ENCODE data around the gene PROKR1. TPM values are rescaled to one million over a fixed set of nuclear protein-coding genes. Genes with fewer than 3 reads are reported as not detected.

Gene PROKR1
- total and polyA plus RNA-seq, 2 of the 4 experiments (the other 2 are of a cell fraction) = not detected

GRCh38 chr2:68692511-68692910 is 49.1 kb downstream of the PROKR1 start:
- Histone ChIP-seq H4K20me1 (ENCODE audit: insufficient read depth, low read length) (no peaks in the 10 kb centered on the region), H3K9me3 (ENCODE audit: control insufficient read depth, insufficient read depth, low read length) (peaks cover 4% of the 10 kb centered on the region), H2BK5ac (ENCODE audit: low read depth, low read length, poor library complexity, severe bottlenecking) (no peak overlapping the region), H3K4ac (ENCODE audit: low read depth, low read length) (no peak overlapping the region), H3K56ac (ENCODE audit: extremely low read depth, insufficient read depth, low read length) (no peak overlapping the region), H3K18ac (ENCODE audit: low read depth, low read length) (no peak overlapping the region), H2BK20ac (ENCODE audit: low read depth, low read length) (no peak overlapping the region), H4K8ac (ENCODE audit: low read depth in 2 of 2, low read length in 2 of 2) (no peak overlapping the region), H3K4me2 (ENCODE audit: low read depth, low read length) (no peak overlapping the region), H3K36me3 (ENCODE audit: control insufficient read depth, insufficient read depth, low read length) (no peaks in the 10 kb centered on the region), H3K4me1 (ENCODE audit: control insufficient read depth, insufficient read depth, low read length) (no peaks in the 10 kb centered on the region), H3K9me1 (ENCODE audit: insufficient read depth, low read length) (no peaks in the 10 kb centered on the region), H4K5ac (ENCODE audit: low read depth, low read length) (no peak overlapping the region), H2BK15ac (ENCODE audit: low read depth, low read length) (no peak overlapping the region), H3K27ac (ENCODE audit: insufficient read depth, low read length) (no peak overlapping the region), H4K91ac (ENCODE audit: insufficient read depth, low read depth, low read length) (no peak overlapping the region), H3K9ac (ENCODE audit: low read depth, low read length) (no peak overlapping the region), H2AFZ (replicated peaks; ENCODE audit: low read length, poor library complexity) (no peak overlapping the region), H3K27me3 (ENCODE audit: control insufficient read depth, insufficient read depth, low read length) (peaks cover 35% of the 10 kb centered on the region), H3K79me1 (ENCODE audit: low read depth in 1 of 2, low read length in 2 of 2) (no peaks in the 10 kb centered on the region), H2AK9ac (replicated peaks; ENCODE audit: low read depth, low read length, poor library complexity) (no peak overlapping the region), H3K4me3 (ENCODE audit: insufficient read depth, low read depth, low read length) (no peak overlapping the region), H2AK5ac (ENCODE audit: low read depth, low read length) (no peak overlapping the region), H2BK120ac (ENCODE audit: low read depth, low read length) (no peak overlapping the region), H3K23ac (ENCODE audit: low read depth, low read length) (no peak overlapping the region), H3K14ac (replicated peaks; ENCODE audit: low read depth, low read length) (no peak overlapping the region)
- ATAC-seq (ENCODE audit: low read depth) = no peak
- no TSS peak for BruUV-seq (replicated peaks)
- WGBS, 2 experiments (ENCODE audit: extremely low coverage in 2 of 2, insufficient read length in 1 of 2) = no CpG with 5 or more reads among the region's 1 CpG
- TF ChIP-seq CHD1 (IDR thresholded peaks at IDR 0.05; ENCODE audit: low read depth, low read length) (no peak), MXI1 (IDR thresholded peaks at IDR 0.05; ENCODE audit: borderline replicate concordance, low read depth, low read length) (no peak), POLR2A (IDR thresholded peaks at IDR 0.05; ENCODE audit: low read depth, low read length) (no peak), BHLHE40 (IDR thresholded peaks at IDR 0.05; ENCODE audit: low read depth, low read length) (no peak), FOS (IDR thresholded peaks at IDR 0.05; ENCODE audit: low read depth, low read length) (no peak), RCOR1 (IDR thresholded peaks at IDR 0.05; ENCODE audit: insufficient replicate concordance, low read length) (no peak), CTCF (conservative IDR thresholded peaks at IDR 0.05; ENCODE audit: low read depth, low read length) (no peak), ELK1 (IDR thresholded peaks at IDR 0.05; ENCODE audit: borderline replicate concordance, low read depth, low read length) (no peak), CEBPB (IDR thresholded peaks at IDR 0.05; ENCODE audit: low read depth, low read length) (no peak), SMC3 (IDR thresholded peaks at IDR 0.05; ENCODE audit: low read depth, low read length) (no peak), MAFK (IDR thresholded peaks at IDR 0.05; ENCODE audit: low read depth, low read length) (no peak), RAD21 (IDR thresholded peaks at IDR 0.05; ENCODE audit: low read length) (no peak)
- ChIA-PET CTCF (no interaction called here), POLR2A (ENCODE audit: unreplicated experiment) (no interaction called here)
- intact Hi-C loops (cut with micrococcal nuclease) (no loop called here), in situ Hi-C loops (cut with MboI; ENCODE audit: low sequenced_read_pairs) (no loop called here), dilution Hi-C loops (cut with HindIII; ENCODE audit: low sequenced_read_pairs, unreplicated experiment) (no loop called here)
- no peak for DNase-seq

Data from IMR-90 (cell line).